ENCODE data around the gene PGBD2. TPM values are rescaled to one million over a fixed set of nuclear protein-coding genes. Genes with fewer than 3 reads are reported as not detected.
"Not testable (repeated sequence)": the region's sequence is repeated elsewhere in the genome, so short reads cannot be mapped to it uniquely, and the experiment has no call there.

Gene PGBD2
- total RNA-seq, 1 donor from 2014 or later, result 5.7 TPM

DNA sequence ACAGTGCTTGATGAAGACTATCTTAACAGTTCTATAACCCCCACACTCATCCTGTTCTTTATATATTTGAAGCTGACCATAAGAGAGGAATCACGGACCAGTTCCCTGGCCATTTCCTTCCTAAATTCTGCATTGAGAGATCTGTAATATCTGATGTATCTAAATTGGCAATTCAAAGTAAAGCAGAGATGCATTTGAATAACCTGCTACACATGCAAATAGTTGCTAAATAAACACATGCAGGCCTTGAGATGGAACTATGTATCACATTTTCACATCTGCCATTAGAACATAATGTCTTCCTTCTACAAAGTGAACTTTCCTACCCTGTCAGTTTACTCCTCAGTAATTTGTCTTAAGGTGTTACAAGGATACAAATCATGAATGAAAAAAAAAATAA lies 20.4 kb upstream of the PGBD2 start:
- intact Hi-C loops (cut with micrococcal nuclease), result no loop called here

DNA sequence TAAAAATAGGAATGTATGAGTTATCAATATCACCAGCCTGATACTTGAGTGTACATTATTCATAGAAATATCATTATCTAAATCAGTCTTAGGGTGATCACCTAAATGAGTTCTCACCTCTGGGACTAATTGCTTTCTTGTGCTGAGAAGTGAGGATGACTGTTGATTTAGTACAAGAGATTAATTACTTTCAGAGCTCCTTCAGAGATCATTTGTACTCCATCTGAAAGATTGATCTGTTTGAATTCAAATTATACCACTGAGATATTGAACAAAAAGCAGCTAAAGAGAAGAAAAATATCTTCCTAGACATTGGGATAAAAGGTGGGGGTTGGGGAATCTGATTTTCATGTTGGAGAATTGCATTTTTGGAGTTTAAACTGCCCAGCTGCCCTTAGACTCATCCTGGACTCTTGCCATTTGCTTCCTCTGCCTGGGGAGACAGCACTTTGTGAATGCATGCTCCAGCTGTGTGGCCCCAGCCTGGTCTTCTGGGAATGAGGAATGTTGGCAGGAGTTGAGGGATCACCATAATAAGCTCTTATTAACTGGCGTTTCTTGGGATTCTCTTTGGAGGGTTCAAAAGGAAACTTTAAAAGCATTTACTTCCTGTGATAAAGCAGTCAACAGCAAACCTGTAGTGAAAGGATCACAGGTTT lies 19.7 kb upstream of the PGBD2 start:
- intact Hi-C loops (cut with micrococcal nuclease), result no loop called here

DNA sequence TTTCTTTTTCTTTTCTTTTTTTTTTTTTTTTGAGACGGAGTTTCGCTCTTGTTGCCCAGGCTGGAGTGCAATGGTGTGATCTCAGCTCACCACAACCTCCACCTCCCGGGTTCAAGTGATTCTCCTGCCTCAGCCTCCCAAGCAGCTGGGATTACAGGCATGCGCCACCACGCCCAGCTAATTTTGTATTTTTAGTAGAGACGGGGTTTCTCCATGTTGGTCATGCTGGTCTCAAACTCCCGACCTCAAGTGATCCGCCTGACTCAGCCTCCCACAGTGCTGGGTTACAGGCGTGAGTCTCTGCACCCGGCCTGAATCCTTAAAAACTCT lies 16.2 kb upstream of the PGBD2 start:
- intact Hi-C loops (cut with micrococcal nuclease), result not testable (repeated sequence)

DNA sequence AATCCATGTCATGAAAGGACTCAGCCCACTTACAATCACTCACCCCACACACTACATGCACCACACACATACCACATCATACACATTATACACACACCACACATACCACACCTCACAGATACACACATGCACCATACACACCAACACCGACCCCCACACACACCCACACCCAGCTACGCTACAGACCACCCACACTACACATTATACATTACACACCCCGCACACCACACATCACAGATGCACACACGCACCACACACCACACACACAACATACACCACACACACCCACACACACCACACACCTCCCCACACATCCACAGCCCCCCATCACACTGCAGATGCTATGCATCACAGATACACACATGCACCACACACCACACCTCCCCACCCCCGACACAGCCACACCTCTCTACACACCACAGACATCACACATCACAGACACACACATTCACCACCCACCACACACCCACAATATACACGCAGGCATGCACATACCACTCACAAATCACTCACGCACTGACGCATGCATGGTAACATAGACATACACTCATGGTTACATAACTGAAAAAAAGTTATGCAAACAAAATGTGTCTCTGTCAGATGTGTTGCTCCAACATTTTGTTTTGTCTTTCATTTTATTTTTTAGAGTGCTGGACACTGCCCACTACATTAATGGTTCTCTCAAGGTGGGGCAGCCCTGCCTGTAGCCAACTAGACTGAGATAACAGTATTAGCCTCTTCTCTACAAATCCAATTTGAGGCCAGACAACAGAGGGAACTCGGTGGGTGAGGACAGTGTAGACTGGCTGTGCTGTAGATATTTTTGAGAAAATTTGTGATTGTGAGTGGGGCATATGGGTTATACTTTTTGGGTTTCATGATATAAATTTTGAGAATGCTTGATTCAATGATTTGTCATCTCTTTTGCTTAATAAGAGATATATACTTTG lies 15.2 kb upstream of the PGBD2 start:
- intact Hi-C loops (cut with micrococcal nuclease), result loop anchor here (1.0 kb wide), 1 partner anchor 46 kb away; no protein-coding TSS in a partner anchor

GRCh38 chr1:248891758-248892157 lies 14.3 kb upstream of the PGBD2 start:
- intact Hi-C loops (cut with micrococcal nuclease), result loop anchor here (1.0 kb wide), 1 partner anchor 46 kb away; no protein-coding TSS in a partner anchor

DNA sequence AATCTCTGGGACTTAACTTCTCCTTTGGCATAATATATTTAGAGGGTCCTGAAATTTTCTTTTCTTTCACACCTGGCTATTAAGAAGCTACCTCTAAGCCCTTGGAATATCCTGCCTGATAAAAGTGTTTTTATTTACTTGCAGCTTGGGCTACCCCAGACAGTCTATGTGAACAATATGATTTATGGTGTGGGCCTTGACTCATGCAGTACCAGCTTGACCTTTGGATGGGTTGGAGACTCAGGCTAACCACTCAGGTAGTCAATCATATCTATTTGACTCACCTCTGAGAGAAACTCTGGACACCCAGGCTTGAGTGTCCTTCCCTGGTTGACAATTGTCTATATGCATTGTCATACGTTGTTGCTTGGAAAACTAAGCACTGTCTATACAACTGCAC lies 13.4 kb upstream of the PGBD2 start:
- intact Hi-C loops (cut with micrococcal nuclease), result no loop called here

GRCh38 chr1:248894837-248895236 lies 11.2 kb upstream of the PGBD2 start:
- intact Hi-C loops (cut with micrococcal nuclease), result no loop called here

DNA sequence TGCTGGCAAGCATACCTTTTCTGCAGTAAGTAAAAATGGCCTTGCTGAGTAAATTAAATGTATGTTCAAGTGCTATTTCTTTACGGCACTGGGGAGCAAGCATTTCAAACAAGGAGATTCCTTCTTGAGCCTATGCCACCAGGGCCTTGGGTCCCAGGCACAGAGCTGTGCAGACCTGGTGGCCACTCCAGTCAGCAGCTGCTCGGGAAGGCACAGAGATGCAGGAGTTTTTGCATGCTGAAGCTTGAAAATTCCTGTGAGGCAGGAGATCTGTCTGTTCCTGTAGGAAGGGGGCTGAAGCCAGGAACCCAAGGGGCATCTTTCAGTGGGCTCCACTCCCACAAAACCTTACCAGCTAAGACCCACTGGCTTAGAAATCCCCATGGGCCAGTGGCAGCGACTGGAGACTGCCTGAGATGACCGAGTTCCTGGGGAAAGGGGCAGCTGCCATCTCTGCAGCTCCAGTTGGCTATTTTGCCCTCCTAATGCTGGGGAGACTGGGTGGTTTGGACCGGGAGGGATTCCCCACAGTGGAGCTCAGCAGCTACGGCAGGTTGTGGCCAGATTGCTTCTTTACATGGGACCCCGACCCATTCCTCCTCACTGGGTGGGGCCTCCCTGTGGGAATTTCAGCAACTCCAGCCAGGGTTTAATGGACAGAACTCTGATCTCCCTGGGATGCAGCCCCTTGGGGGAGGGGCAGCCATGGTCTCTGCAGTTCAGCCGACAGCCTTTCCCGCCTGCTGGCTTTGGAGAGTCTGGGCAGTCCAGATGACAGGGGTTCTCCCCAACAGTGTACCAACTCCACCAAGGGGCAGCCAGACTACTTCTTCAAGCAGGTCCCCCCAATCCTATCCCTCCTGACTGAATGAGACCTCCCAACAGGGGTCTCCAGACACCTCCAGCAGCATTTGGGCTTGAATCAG lies 8.4 kb upstream of the PGBD2 start:
- intact Hi-C loops (cut with micrococcal nuclease), result no loop called here

DNA sequence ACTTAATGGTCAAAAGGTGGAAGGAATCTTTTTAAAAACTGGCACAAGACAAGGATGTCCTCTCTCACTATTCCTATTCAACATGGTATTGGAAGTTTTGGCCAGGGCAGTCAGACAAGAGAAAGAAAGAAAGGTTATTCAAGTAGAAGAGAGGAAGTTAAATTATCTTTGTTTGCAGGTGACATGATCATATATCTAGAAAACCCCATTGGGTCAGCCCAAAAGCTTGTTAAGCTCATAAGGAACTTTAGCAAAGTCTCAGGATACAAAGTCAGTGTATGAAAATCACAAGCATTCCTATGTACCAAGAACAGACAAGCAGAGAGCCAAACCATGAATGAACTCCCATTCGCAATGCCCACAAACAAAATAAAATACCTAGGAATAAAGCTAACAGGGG lies 5.4 kb upstream of the PGBD2 start:
- intact Hi-C loops (cut with micrococcal nuclease), result no loop called here

- intact Hi-C loops (cut with micrococcal nuclease), result no loop called here
Measured at GRCh38 chr1:248901578-248901977, 4.5 kb upstream of the PGBD2 start.

DNA sequence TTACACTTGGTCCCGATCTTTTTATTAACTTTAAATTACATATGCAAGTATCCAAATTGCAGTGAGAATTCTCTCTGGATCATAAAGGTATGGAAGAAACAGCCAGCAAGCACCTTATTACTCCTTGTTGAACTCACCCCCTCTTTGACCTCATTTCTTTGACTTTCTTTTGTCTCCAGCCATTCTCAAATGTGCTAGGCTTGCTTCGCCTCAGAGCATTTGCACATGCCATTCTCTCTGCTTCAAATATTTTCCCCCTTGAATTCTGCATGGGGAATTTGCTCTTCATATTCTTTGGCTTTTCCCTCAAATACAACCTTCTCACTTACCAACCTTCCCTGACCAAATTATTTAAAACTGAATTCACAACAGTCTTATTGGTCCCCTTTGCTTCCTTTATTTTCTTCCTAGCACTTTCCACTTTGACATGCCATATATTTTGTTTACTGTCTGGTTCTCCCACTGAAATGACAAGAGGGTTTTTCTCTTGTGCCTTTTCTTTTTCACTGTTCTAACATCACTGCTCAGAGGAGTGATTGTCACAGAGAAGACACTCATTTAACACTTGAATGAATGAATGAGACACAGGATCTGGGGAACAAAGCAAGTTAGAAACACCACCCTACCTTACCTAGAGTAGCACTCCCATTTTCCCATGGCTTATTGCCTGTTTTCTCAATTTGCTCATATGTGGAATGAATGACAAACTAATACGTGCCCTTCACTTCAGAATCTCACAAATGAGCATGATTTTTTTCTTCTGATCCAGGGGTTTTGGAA lies 1.4 kb upstream of the PGBD2 start:
- intact Hi-C loops (cut with micrococcal nuclease), result no loop called here

GRCh38 chr1:248905662-248906008 lies 400 bp upstream of the PGBD2 start:
- intact Hi-C loops (cut with micrococcal nuclease), result loop anchor here (1.0 kb wide), 6 partner anchors 19 to 79 kb away; partner anchors contain the start of genes ZNF672 and ZNF692

- intact Hi-C loops (cut with micrococcal nuclease), result loop anchor here (1.0 kb wide), 6 partner anchors 17 to 81 kb away; partner anchors contain the start of genes ZNF672 and ZNF692
Measured at GRCh38 chr1:248906753-248907661, 972 bp downstream of the PGBD2 start.

- intact Hi-C loops (cut with micrococcal nuclease), result no loop called here
Measured at GRCh38 chr1:248910761-248911160, 4.7 kb downstream of the PGBD2 start.

DNA sequence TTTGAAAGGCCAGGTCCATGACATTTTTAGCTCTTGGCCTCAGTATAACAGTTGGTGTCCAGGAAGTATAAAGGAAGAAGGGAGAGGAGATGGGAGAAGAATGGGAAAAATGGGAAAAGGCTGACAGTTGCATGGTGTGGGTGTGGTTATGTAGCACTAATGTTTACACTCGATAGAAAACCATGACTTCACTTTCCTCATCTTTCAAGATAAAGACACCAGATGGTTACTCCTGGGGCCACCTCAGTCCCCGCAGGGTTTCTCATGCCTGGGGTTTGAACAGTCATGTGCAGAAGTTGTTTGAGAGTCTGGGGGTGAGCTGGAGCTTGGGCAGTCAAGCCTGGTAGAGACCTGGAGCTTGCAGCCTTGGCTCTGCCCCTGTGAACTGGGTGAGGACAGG lies 7.9 kb downstream of the PGBD2 start:
- intact Hi-C loops (cut with micrococcal nuclease), result no loop called here

- intact Hi-C loops (cut with micrococcal nuclease), result no loop called here
Measured at GRCh38 chr1:248914796-248915381, 8.9 kb downstream of the PGBD2 start.

DNA sequence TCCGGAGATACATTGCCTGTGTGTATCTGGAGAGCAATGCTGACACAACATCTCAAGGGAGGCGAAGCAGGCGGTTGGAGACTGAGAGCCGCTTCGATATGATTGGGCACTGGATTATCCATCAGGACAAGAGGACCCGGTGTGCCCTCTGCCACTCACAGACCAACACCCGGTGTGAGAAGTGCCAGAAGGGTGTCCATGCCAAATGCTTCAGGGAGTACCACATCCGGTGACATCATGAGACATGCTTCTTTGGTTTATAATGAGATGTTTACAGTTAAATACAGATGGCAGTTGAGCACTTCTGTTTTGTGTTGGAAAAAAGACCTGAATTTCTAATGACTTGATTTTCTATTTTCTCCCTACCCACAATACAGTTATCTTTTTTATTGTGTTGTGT lies 12.1 kb downstream of the PGBD2 start:
- intact Hi-C loops (cut with micrococcal nuclease), result no loop called here

DNA sequence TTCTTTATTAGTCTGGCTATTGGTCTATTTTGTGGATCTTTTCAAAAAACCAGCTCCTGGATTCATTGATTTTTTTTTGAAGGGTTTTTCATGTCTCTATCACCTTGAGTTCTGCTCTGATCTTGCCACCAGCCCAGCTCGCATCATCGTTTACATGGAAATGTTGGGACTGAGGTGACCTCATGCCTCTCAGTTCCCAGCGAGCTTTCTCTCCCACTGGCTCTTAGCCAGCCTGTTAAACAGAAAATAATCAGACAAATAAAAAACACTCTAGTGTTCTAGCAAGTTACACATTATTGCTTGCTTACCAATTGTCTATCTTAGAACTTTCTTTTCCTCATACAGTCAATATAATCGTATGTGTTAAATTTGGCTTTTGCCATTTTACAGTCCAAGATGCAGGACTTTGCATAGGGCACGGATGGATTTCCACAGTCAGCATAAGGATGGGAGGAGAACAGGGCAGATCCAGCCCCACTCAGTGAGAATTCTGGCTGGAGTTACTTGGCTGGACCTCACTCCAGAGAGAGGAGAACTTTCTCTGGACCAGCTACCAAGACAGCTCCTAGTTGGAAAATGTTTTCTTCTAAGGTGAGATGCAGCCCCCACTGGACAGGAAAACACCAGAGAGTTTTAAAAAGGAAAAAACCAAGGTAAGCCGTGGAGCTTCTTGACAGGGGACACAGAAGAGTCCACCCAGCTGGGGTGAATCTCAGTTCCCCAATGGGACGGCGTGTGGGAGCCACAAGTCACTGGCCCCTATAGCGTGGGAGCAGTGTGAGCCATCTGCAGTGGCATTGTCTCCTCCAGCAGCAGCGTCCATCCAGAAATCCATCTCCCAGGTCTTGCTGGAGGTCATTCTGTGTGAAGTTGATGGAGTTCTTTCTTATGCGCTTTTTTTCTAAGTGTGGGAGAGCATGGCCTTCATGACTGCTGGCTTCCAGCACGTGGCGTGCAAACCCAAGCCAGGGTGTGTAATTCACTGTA lies 17.6 kb downstream of the PGBD2 start:
- intact Hi-C loops (cut with micrococcal nuclease), result loop anchor here (1.0 kb wide), 5 partner anchors 17 to 97 kb away; partner anchors contain the start of gene PGBD2
